Sigmoid colon (tissue), 7 donors: ENCODE measurements around the gene ENTPD2. TPM values are rescaled to one million over a fixed set of nuclear protein-coding genes. Genes with fewer than 3 reads are reported as not detected.

Experiments
- DNase-seq: peaks from one replicate; pipeline ENCODE4 v3.0.0-alpha.2; 2019
- H3K27ac ChIP-seq, 4 donors: fragments of 200-600 bp; sonication (generic); one replicate each; pipeline ENCODE4 v1.5.1; 2016 to 2019; ENCODE audit warnings: mild to moderate bottlenecking in 1 of 4
- H3K27me3 ChIP-seq, 3 donors: fragments of 200-600 bp; sonication (generic); one replicate each; pipeline ENCODE4 v1.5.1; 2019; ENCODE audit warnings: mild to moderate bottlenecking in 1 of 3
- H3K36me3 ChIP-seq, 4 donors: fragments of 200-600 bp; sonication (generic); one replicate each; pipeline ENCODE4 v1.5.1; 2016 to 2019
- H3K4me1 ChIP-seq, 4 donors: fragments of 200-600 bp; sonication (generic); one replicate each; pipeline ENCODE4 v1.5.1; 2017 to 2019
- H3K4me3 ChIP-seq, 4 donors: fragments of 200-600 bp; sonication (generic); one replicate each; pipeline ENCODE4 v1.5.1; 2017 to 2019; ENCODE audit warnings: mild to moderate bottlenecking in 2 of 4, moderate library complexity in 1 of 4
- H3K9me3 ChIP-seq, 4 donors: fragments of 200-600 bp in 3 of 4; sonication (generic) in 3 of 4; one replicate each; pipeline versions ENCODE4 v1.5.1 to v1.6.1; 2013 to 2019
- EP300 ChIP-seq, 4 donors: sonication (generic); formaldehyde crosslinking; IDR thresholded peaks; one replicate each; pipeline ENCODE4 v1.6.1; 2017; ENCODE audit warnings: antibody characterized with exemption in 4 of 4
- POLR2A ChIP-seq, 2 donors: fragments of 450-650 bp; IDR thresholded peaks; one replicate each; pipeline ENCODE4 v1.6.1; 2016; ENCODE audit warnings: antibody characterized with exemption in 2 of 2, mild to moderate bottlenecking in 2 of 2, moderate library complexity in 2 of 2
- POLR2AphosphoS5 ChIP-seq, 4 donors: sonication (generic); formaldehyde crosslinking; IDR thresholded peaks; one replicate each; pipeline ENCODE4 v1.6.1; 2017; ENCODE audit warnings: antibody characterized with exemption in 4 of 4
- WGBS, 2 donors: extraction: QIAGEN DNeasy Blood & Tissue Kit; methylation state at CpG; one replicate each; pipeline ENCODE4 v1.1.7; 2013; 5-methylcytosine and 5-hydroxymethylcytosine counted together
- intact Hi-C: fragments of 100-400 bp; cut with DNase I; formaldehyde crosslinking; loops from one replicate; pipeline ENCODE4 v1.15.1; 2023
- polyA plus RNA-seq, 3 donors: library from polyadenylated mRNA; stranded (reverse); fragments of 200-250 nt; gene quantifications; one replicate each; pipeline ENCODE4 v1.2.3, GENCODE V29; 2013
- total RNA-seq, 4 donors: library from RNA; depleted of rRNA; stranded (reverse); fragments of >200 nt; gene quantifications; one replicate each; pipeline ENCODE4 v1.1.0, GENCODE V29; 2016
- TF ChIP-seq, protein P1 (sequence below), 4 experiments: fragments of 450-650 bp in 3 of 4; fragments of 200-600 bp in 1 of 4; IDR thresholded peaks; one replicate each; pipeline ENCODE4 v1.5.1; 2016 to 2019; ENCODE audit warnings: antibody characterized with exemption in 4 of 4, mild to moderate bottlenecking in 3 of 4, moderate library complexity in 2 of 4
- donor health status: healthy with polysubstance abuse.
- donor health status: Bipolar disorder and iron deficiency.
- donor health status: healthy.

ENTPD2 gene
- total and polyA plus RNA-seq, 7 donors: 0.92 to 6.4 (median 2.2) TPM; not detected in 1

DNA sequence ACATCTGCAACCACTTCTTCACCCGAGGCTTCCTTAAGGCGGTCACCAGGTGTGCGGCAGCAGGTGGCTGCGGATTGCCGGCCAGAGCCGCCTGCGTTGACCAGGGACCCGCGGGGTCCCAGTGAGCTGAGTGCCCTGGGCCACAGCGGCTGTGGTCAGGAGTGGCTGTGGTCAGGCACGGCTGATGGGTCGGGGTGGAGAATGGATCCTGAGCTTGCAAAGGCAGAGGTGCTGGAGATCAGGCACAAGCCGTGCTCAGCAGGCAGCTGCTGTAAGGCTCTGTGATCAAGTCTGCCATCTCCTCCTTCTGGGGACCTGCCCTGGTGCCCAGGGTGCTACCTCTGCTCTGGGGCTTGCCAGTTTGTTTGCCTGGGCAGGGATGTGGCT is 25.5 kb upstream of the ENTPD2 start:
- 33 to 75% methylated on average over 13 of the region's 13 CpGs for WGBS, 2 donors
- intact Hi-C loops: no loop called here
- peaks cover 0 to 37% (median 0%) of the 10 kb centered on the region in 4 donors for H3K36me3 ChIP-seq

DNA sequence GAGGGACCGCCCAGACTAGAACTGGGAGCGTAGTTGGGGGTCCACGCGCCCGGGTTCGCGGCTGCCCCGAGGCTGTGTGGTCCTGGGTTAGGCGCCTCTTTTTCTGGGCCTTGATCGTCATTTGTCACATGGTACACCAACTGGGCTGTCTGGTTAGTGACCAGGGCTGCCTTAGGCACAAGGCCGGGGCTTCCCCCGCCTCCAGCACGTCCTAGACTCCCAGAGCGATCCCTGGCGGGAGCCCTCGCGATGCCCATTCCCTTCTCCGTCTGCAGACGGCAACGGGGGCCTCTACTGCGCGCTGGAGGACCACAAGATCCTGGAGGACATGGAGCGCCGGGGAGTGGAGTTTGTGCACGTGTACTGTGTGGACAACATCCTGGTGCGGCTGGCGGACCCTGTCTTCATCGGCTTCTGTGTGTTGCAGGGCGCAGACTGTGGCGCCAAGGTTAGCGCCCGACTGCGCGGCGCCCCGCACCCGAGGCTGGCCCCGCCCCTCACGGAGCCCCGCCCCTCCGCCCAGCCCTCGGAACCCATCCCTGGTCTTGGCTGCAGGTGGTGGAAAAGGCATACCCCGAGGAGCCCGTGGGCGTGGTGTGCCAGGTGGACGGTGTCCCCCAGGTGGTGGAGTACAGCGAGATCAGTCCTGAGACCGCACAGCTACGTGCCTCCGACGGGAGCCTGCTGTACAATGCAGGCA is 25.0 kb upstream of the ENTPD2 start:
- DNase-seq: peak; percentile 62

More for the DNA sequence above, 25.5 kb upstream of the ENTPD2 start:
- H3K9me3 ChIP-seq: no peaks in the 10 kb centered on the region
- H3K27me3 ChIP-seq: peaks cover 20 to 61% (median 33%) of the 10 kb centered on the region in 3 donors
- H3K27ac ChIP-seq: no peak overlapping the region
- DNase-seq: no peak
- H3K4me3 ChIP-seq: no peak overlapping the region
- peaks cover 0 to 34% (median 32%) of the 10 kb centered on the region in 4 donors for H3K4me1 ChIP-seq
- TF ChIP-seq POLR2AphosphoS5 (IDR thresholded peaks at IDR 0.05) (no peak), EP300 (IDR thresholded peaks at IDR 0.05) (no peak), POLR2A (IDR thresholded peaks at IDR 0.05) (no peak)
- TF ChIP-seq, protein P1, sequence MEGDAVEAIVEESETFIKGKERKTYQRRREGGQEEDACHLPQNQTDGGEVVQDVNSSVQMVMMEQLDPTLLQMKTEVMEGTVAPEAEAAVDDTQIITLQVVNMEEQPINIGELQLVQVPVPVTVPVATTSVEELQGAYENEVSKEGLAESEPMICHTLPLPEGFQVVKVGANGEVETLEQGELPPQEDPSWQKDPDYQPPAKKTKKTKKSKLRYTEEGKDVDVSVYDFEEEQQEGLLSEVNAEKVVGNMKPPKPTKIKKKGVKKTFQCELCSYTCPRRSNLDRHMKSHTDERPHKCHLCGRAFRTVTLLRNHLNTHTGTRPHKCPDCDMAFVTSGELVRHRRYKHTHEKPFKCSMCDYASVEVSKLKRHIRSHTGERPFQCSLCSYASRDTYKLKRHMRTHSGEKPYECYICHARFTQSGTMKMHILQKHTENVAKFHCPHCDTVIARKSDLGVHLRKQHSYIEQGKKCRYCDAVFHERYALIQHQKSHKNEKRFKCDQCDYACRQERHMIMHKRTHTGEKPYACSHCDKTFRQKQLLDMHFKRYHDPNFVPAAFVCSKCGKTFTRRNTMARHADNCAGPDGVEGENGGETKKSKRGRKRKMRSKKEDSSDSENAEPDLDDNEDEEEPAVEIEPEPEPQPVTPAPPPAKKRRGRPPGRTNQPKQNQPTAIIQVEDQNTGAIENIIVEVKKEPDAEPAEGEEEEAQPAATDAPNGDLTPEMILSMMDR (IDR thresholded peaks at IDR 0.05): no peak

DNA sequence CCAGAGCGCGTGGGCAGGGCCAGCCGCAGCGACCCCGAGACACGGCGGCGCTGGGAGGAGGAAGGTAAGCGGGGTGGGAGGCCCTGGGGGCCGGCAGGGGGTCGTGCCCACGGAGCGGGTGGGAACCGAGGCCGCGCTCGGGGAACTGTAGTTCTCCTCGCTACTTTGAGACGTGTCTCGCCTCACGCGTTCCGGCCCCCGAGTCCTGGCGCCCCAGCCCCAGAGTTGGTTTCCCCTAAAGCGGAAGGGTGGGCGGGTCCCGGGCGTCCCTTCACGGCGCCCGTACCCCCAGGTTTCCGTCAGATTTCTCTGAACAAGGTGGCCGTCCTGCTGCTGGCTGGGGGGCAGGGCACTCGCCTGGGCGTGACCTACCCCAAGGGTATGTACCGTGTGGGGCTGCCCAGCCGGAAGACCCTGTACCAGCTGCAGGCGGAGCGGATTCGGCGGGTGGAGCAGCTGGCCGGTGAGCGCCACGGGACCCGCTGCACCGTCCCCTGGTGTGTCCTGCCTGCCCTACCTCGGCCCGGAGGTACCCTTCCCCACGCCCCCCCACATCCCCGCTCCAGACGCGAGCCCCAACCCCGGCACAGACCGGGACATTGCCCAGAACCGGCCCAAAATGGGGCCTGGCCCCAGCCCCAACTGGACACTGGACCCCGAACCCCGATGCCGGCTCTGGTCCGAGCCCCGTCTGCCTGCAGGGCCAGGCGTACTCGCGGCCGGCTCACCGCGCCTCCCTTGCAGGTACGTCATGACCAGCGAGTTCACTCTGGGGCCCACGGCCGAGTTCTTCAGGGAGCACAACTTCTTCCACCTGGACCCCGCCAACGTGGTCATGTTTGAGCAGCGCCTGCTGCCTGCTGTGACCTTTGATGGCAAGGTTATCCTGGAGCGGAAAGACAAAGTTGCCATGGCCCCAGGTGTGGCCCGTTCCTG is 24.2 kb upstream of the ENTPD2 start:
- TF ChIP-seq, protein P1 (IDR thresholded peaks at IDR 0.05): no peak
- no peak for TF ChIP-seq EP300 (IDR thresholded peaks at IDR 0.05)
- no peak for TF ChIP-seq POLR2A (IDR thresholded peaks at IDR 0.05)
- WGBS, 2 donors: 5 to 15% methylated on average over 76 of the region's 76 CpGs
- DNase-seq: peak; percentile 69
- Histone ChIP-seq H3K4me1 (peaks cover 0 to 29% (median 27%) of the 10 kb centered on the region in 4 donors), H3K27me3 (peaks cover 20 to 64% (median 33%) of the 10 kb centered on the region in 3 donors), H3K4me3 (peak overlapping the region; percentile 45 to 64 (median 58)), H3K27ac (peak overlapping the region; percentile 34 to 67 (median 38)), H3K36me3 (peaks cover 0 to 37% (median 0%) of the 10 kb centered on the region in 4 donors), H3K9me3 (no peaks in the 10 kb centered on the region)
- intact Hi-C loops: no loop called here

More for the DNA sequence above, 25.0 kb upstream of the ENTPD2 start:
- Histone ChIP-seq H3K4me1 (peaks cover 0 to 34% (median 31%) of the 10 kb centered on the region in 4 donors), H3K27me3 (peaks cover 20 to 64% (median 33%) of the 10 kb centered on the region in 3 donors), H3K4me3 (peak overlapping the region in 3 of 4 donors; percentile 57 to 64 (median 60)), H3K27ac (no peak overlapping the region), H3K9me3 (no peaks in the 10 kb centered on the region), H3K36me3 (peaks cover 0 to 37% (median 0%) of the 10 kb centered on the region in 4 donors)
- no peak for TF ChIP-seq POLR2AphosphoS5 (IDR thresholded peaks at IDR 0.05)
- TF ChIP-seq, protein P1 (IDR thresholded peaks at IDR 0.05): no peak
- intact Hi-C loops: no loop called here
- 23 to 68% methylated on average over 51 of the region's 51 CpGs for WGBS, 2 donors

DNA sequence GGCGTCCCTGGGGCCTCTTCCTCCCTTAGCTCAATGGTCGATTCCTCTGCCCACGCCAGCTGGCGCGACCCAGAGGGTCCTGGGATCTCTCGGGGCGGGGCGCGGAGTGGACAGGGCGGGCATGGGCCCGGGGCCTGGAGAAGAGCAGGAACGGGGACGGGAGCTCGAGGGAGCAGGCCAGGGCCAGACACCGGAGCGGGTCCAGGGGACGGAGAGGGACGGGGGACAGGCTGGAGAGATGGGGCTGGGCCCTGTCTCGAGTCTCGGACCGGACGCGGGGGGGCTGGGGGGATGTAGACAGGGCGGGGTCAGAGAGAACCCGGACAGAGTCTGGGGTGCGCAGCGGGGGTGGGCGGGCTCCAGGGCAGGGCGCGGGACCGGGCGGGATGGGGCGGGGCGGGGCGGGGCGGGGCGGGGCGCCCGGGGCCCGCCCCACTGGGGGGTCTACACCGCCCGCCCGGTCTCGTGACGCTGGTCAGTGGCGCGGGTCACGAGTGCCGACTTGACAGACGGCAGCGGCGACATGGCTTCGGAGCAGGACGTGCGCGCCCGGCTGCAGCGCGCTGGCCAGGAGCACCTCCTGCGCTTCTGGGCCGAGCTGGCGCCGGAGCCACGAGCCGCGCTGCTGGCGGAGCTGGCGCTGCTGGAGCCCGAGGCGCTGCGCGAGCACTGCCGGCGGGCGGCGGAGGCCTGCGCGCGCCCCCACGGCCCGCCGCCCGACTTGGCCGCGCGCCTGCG is 23.3 kb upstream of the ENTPD2 start, which contains the start of gene UAP1L1:
Gene UAP1L1, plus strand, starts transcription at position 508 of the 738 bp plus-strand sequence. Its CDS starts 16 bp downstream, at position 524.
- H3K4me1 ChIP-seq: peaks cover 0 to 29% (median 26%) of the 10 kb centered on the region in 4 donors
- peaks cover 0 to 32% (median 0%) of the 10 kb centered on the region in 4 donors for H3K36me3 ChIP-seq
- H3K27ac ChIP-seq: peak within 1 kb of the TSS; percentile 35 to 67 (median 38)
- intact Hi-C loops: no loop called here
- DNase-seq: peak; percentile 91
- no peaks in the 10 kb centered on the region for H3K9me3 ChIP-seq
- H3K4me3 ChIP-seq: peak within 1 kb of the TSS; percentile 45 to 64 (median 58)
- WGBS, 2 donors: 1 to 2% methylated on average over 86 to 87 of the region's 87 CpGs
- TF ChIP-seq POLR2AphosphoS5 (IDR thresholded peaks at IDR 0.05): peak in 3 of 4 donors; percentile 67 to 72 (median 70)
- no peak for TF ChIP-seq EP300 (IDR thresholded peaks at IDR 0.05)
- H3K27me3 ChIP-seq: peaks cover 20 to 64% (median 33%) of the 10 kb centered on the region in 3 donors
